GM10248 (cell line): ENCODE measurements around the gene NSMCE1.

ENCODE experiments used
- CTCF ChIA-PET: fragments of 300-600 bp; sonication (Branson Sonifier 250); formaldehyde crosslinking; extraction: SDS; loops from one replicate; lab custom pipeline; 2021; ENCODE audit warnings: antibody characterized with exemption; lab: Yijun Ruan, JAX
- POLR2A ChIA-PET: fragments of 350-650 bp; sonication (Branson Sonifier 250); formaldehyde crosslinking; extraction: SDS; loops from one replicate; lab custom pipeline; 2020; ENCODE audit warnings: antibody characterized with exemption; lab: Yijun Ruan, JAX
- DNase-seq: peaks from one replicate; pipeline ENCODE4 v3.0.0; 2012; ENCODE audit errors: extremely low spot score
- TF ChIP-seq, protein P1 (sequence below): IDR thresholded peaks from 2 replicates; pipeline ENCODE4 v1.5.1; 2012; ENCODE audit warnings: mild to moderate bottlenecking, low read depth; ENCODE audit errors: extremely low read depth, missing control alignments, control extremely low read depth

The NSMCE1 gene

DNA sequence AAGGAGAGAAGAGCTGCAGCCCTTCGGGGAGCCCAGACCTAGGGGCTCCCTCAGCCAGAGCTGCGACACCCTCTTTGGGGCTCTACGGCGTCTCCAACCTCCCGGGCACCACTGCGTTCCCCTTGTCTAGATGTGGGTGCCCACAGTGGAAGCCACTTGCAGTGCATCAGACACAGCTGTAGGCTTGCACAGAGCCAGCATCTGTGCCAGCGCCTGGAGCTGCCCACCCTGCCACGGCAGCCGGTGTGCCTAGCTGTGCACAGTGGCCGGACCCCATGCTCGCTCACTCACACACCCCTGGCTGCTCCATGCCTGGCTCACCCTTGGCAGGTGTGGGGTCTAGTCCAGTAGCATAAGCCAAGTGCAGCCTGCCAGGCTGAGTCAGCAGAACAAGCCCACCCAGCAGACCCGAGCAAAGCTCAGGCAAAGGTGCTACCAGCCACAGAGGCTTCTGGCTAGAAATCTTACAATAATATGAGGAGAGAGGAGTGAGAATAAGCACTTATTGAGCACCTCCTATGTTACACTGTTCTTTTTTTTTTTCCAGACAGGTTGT lies 78.2 kb downstream of the NSMCE1 start:
- DNase-seq: no peak
- POLR2A ChIA-PET: no interaction called here
- TF ChIP-seq, protein P1, sequence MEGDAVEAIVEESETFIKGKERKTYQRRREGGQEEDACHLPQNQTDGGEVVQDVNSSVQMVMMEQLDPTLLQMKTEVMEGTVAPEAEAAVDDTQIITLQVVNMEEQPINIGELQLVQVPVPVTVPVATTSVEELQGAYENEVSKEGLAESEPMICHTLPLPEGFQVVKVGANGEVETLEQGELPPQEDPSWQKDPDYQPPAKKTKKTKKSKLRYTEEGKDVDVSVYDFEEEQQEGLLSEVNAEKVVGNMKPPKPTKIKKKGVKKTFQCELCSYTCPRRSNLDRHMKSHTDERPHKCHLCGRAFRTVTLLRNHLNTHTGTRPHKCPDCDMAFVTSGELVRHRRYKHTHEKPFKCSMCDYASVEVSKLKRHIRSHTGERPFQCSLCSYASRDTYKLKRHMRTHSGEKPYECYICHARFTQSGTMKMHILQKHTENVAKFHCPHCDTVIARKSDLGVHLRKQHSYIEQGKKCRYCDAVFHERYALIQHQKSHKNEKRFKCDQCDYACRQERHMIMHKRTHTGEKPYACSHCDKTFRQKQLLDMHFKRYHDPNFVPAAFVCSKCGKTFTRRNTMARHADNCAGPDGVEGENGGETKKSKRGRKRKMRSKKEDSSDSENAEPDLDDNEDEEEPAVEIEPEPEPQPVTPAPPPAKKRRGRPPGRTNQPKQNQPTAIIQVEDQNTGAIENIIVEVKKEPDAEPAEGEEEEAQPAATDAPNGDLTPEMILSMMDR: no peak
- CTCF ChIA-PET: interaction anchor here (0.8 to 1.7 kb wide), 3 partner anchors 9 to 11 kb away, joined by 3 to 5 read pairs (median 3); no protein-coding TSS in a partner anchor

DNA sequence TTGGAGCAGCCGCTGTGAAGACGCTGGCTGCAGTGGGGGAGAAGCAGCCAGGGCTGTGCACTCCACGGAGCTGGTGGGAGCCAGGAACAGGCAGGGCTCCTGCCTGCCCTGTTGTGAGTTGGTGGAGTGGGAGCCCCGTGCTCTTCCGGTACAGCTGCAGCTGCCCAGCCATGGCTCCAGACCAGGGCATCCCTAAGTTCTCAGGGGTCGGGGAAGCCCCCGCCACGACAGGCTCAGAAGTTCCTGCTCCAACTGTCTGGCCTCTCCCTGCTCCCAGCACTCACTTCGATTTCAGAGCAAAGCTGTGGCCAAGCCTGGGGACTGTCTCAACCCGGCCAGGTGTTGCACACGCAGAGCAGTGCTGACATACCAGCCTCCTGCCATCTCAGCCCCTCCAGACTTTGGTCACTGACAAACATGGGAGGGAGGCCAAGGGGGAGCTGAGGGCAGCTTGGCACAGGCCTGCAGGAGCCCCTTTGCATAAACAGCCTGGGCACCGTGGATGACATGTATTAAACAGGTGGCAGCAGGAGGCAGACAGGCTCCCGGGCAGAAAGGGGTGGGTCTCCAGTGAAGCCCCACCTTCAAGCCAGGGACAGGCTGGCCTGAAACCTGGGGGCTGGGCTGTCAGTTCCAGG lies 79.1 kb downstream of the NSMCE1 start:
- DNase-seq: no peak
- ChIA-PET CTCF (interaction anchor here (1.7 kb wide), 1 partner anchor 9 kb away, joined by 5 read pairs; no protein-coding TSS in a partner anchor), POLR2A (no interaction called here)
- TF ChIP-seq, protein P1: no peak

DNA sequence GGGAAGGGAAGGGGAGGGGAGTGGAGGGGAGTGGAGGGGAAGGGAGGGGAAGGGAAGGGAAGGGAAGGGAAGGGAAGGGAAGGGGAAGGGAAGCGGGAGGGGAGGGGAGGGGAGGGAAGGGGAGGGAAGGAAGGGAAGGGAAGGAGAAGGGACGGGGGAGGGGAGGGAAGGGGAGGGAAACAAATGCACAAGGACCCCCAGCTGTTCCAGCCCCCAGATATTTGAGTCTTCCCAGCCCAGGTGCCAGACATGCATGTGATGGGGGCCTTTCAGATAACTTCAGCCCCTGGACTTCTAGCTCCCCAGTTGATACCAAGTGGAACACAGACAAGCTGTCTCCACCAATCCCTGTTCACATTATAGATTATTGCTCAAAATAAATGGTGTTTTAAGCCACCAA lies 79.9 kb downstream of the NSMCE1 start:
- CTCF ChIA-PET: interaction anchor here (2.1 kb wide), 1 partner anchor 10 kb away, joined by 9 read pairs; no protein-coding TSS in a partner anchor
- TF ChIP-seq, protein P1: no peak
- POLR2A ChIA-PET: no interaction called here
- no peak for DNase-seq

DNA sequence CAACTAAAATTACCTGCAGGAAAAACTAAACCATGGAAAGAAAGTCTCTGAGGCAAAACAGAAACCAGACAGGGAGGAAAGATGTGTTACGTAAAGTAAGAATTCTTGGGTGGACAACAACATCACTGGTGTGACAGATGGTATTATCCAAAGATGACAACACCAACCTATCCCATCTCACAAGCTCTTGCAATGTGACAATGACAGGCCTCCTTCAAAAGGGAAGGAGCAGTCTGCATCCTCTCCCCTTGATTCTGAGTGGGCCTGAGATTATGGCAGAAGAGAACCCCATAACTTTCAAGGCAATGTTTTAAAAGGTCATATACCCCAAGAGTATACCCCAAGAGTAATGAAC lies 82.8 kb downstream of the NSMCE1 start:
- CTCF ChIA-PET: interaction anchor here (1.1 to 1.6 kb wide), 2 partner anchors 24 to 49 kb away, joined by 3 to 4 read pairs; no protein-coding TSS in a partner anchor
- POLR2A ChIA-PET: no interaction called here
- TF ChIP-seq, protein P1: no peak
- no peak for DNase-seq

DNA sequence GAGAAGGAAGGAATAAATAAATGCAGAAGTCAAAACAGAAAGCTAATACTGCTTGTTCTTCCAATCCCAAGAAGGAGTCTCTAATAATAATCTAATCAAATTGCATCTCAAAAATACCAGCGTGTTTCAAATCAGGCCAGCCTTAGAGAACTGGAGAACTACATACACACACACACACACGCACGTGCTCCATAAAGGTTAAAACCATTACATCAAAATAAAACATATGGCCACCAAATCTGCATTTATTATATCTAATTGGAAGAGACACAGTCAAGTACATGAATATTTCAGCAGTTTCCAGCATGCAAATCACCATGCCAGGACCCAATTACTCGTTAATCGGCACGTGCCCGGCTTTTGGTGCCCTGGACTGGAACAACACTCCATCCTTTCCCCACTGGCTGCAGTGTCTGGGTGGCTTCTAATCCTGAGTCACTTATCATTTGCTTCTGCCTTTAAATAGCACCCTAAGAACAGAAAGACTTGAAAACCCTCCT lies 85.6 kb downstream of the NSMCE1 start:
- TF ChIP-seq, protein P1: no peak
- POLR2A ChIA-PET: no interaction called here
- DNase-seq: no peak
- CTCF ChIA-PET: interaction anchor here (1.1 kb wide), 1 partner anchor 27 kb away, joined by 3 read pairs; no protein-coding TSS in a partner anchor

DNA sequence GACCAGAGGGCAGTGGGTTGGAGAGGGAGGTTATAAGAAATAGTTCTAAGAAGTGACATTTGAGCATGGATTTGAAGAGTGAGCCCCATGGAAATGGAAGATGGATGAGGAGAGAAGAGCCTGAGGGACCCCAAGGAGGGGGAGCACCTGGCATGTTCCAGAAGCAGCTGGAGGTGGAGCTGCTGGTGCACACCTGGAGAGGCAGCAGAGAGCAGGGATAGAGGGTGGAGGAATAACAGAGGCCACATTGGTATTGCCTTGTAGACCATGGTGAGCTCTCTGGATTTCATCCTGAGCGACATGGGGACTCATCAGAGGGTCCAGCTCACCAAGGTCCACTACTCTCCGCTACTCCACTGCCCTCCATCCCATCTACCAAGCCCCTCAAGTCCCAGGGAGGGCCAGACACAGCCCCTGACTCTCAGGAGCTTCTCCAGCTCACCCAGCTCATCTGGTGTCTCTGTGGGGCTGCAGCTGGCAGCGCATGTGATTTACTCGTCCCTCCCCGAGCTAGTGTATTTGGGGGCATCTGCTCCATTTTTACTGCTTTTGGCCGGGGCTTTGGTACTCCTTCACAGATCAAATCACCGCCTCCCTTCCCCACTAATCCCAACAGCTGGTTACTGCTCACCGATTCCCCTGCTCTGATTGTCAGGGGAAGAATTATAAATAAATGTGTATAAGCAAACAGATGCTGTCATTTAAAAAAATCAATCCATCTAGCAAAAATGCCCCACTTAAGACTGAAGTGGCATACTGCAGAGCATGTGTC lies 87.4 kb downstream of the NSMCE1 start:
- CTCF ChIA-PET: interaction anchor here (0.9 to 5.2 kb wide), 12 partner anchors 11 to 275 kb away, joined by 3 to 57 read pairs (median 8); partner anchors contain the start of gene KDM8
- DNase-seq: no peak

More for the DNA sequence above, 87.4 kb downstream of the NSMCE1 start:
- POLR2A ChIA-PET: no interaction called here
- TF ChIP-seq, protein P1: no peak
